Stomach smooth muscle (tissue), 2 donors: Measurements from ENCODE around the gene SREK1.
"Not testable (repeated sequence)": the region's sequence is repeated elsewhere in the genome, so short reads cannot be mapped to it uniquely, and the experiment has no call there.

ENCODE experiments used
- H3K27ac ChIP-seq: one replicate; pipeline ENCODE4 v1.7.0; 2013; ENCODE audit warnings: mild to moderate bottlenecking, low read length, inconsistent platforms
- H3K27me3 ChIP-seq, 2 donors: one replicate each; pipeline ENCODE4 v1.7.0; 2013; ENCODE audit warnings: low read length in 2 of 2; ENCODE audit not compliant: insufficient read depth in 2 of 2, control insufficient read depth in 1 of 2
- H3K36me3 ChIP-seq, 2 donors: one replicate each; pipeline ENCODE4 v1.7.0; 2013; ENCODE audit warnings: low read length in 2 of 2; ENCODE audit not compliant: control insufficient read depth in 2 of 2, insufficient read depth in 2 of 2
- H3K4me1 ChIP-seq: one replicate; pipeline ENCODE4 v1.7.0; 2013; ENCODE audit warnings: low read length; ENCODE audit not compliant: control insufficient read depth, insufficient read depth
- H3K4me3 ChIP-seq, 2 donors: one replicate each; pipeline ENCODE4 v1.7.0; 2013; ENCODE audit warnings: low read length in 2 of 2
- H3K9ac ChIP-seq, 2 donors: one replicate each; pipeline ENCODE4 v1.7.0; 2013; ENCODE audit warnings: low read length in 2 of 2, mild to moderate bottlenecking in 1 of 2
- H3K9me3 ChIP-seq, 2 donors: one replicate each; pipeline ENCODE4 v1.7.0; 2013; ENCODE audit warnings: low read length in 2 of 2; ENCODE audit not compliant: control insufficient read depth in 2 of 2
- donor health status: healthy.
- donor health status: Pancreatic carcinoma.

The SREK1 gene

DNA sequence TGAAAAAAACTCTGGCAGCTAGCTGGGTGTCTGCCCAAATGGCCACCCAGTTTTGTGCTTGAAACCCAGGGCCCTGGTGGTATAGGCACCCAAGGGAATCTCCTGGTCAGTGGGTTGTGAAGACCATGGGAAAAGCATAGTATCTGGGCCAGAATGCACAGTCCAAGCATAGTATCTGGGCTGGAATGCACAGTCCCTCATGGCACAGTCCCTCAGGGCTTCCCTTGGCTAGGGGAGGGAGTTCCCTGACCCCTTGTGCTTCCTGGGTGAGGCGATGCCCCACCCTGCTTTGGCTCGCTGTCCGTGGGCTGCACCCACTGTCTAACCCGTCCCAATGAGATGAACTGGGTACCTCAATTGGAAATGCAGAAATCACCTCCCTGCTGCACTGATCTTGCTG lies 78.8 kb downstream of the SREK1 start:
- H3K9ac ChIP-seq, H3K36me3 ChIP-seq, H3K27me3 ChIP-seq, H3K27ac ChIP-seq, H3K9me3 ChIP-seq, H3K4me3 ChIP-seq, H3K4me1 ChIP-seq: not testable (repeated sequence)

DNA sequence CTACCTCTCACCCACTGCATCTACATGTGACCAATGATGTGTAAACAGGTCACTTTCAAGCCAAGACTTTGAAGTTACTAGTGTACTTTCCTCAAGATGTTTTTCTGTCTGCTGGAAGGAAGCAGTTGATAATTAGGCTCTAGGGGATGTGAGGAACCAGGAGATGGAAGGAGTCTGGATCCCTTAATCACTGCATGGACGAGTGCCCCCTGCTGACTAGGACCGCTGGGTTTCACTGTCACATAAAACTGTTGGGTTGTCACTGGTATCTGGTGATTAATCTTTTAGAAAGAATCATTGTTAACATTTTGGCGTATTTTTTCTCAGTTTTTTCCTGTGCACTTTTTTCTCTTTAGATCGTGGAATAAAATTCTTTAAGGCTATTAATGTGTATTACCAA lies 79.5 kb downstream of the SREK1 start:
- Histone ChIP-seq H3K9me3 (peaks cover 0 to 4% of the 10 kb centered on the region in 2 donors), H3K27ac (no peak overlapping the region), H3K9ac (no peak overlapping the region), H3K27me3 (no peaks in the 10 kb centered on the region), H3K4me1 (no peaks in the 10 kb centered on the region), H3K4me3 (no peak overlapping the region), H3K36me3 (no peaks in the 10 kb centered on the region)

DNA sequence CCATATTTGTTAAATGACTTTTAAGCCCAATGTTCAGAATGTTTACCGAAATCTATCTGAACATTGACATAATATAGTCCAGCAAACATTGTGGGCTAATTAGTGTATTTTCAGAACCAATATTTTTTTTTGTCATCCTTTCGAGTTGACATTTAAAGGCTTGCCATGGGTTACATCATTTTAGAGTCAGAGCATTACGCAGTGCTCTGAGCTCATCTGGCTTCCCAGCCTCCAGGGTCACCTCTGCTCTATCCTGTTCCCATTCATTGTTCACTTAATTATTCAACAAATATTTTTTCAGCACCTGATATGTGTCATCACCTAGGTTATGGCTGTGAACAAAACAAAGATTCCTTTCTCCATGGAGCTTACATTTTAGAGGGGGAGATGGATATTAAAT lies 80.2 kb downstream of the SREK1 start:
- Histone ChIP-seq H3K9ac (no peak overlapping the region), H3K9me3 (peaks cover 0 to 4% of the 10 kb centered on the region in 2 donors), H3K4me3 (no peak overlapping the region)

DNA sequence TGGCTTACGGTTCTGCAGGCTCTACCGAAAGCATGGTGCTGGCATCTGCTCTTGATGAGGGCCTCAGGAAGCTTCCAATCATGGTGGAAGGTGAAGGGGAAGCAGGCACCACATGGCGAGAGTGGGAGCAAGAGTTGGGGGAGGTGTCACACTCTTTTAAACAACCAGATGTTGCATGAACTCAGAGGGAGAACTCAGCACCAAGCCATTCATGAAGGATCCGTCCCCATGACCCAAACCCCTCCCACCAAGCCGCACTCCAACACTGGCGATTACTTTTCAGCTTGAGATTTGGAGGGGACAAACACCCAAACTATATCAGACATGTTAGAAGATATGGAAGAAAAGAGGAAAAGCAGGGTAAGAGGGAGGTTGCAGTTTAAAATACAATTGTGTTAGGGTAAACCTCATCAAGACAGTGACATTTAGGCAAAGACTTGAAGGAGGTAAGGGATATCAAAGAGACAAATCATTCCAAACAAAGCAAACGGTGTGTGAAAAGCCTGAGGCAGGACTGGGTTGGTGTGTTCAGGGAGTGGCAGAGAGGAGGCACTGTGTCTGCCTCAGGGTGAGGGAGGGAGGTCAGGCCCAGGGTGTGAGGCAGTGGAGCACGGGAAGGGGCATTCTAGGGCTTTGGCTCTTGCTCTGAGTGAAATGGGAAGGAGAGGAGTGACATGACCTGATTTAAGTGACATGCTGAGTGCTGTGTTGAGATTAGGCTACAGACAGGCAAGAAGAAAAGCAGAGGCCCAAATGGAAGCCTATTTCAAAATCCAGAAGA lies 80.9 kb downstream of the SREK1 start:
- H3K9ac ChIP-seq = no peak overlapping the region
- H3K36me3 ChIP-seq = no peaks in the 10 kb centered on the region
- H3K9me3 ChIP-seq = peaks cover 0 to 4% of the 10 kb centered on the region in 2 donors
- H3K4me3 ChIP-seq = no peak overlapping the region
- H3K27ac ChIP-seq = no peak overlapping the region
- H3K4me1 ChIP-seq = no peaks in the 10 kb centered on the region
- no peaks in the 10 kb centered on the region for H3K27me3 ChIP-seq

More for the DNA sequence above, 80.2 kb downstream of the SREK1 start:
- Histone ChIP-seq H3K36me3 (no peaks in the 10 kb centered on the region), H3K27me3 (no peaks in the 10 kb centered on the region), H3K4me1 (no peaks in the 10 kb centered on the region), H3K27ac (no peak overlapping the region)

DNA sequence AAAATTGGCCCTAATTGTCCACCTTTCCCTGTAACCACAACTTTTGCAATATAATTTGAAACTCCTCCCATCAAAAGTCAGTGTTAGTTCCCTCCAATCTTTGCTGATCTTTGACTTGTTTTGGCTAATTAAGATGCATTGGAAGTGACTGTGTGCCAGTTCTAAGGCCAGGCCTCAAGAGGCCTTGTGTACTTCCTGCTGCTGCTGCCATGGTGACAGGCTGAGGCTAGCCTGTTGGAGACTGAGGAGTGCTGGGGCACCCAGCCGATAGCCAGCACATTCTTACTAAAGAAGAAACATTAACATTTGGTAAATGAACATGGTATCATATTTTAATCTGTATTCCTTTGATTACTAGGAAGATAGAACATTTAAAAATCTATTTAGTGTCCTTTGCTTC lies 86.5 kb downstream of the SREK1 start:
- no peak overlapping the region for H3K27ac ChIP-seq
- no peaks in the 10 kb centered on the region for H3K27me3 ChIP-seq
- H3K9ac ChIP-seq = no peak overlapping the region
- no peak overlapping the region for H3K4me3 ChIP-seq
- peaks cover 0 to 4% of the 10 kb centered on the region in 2 donors for H3K9me3 ChIP-seq
- H3K36me3 ChIP-seq = no peaks in the 10 kb centered on the region
- H3K4me1 ChIP-seq = no peaks in the 10 kb centered on the region

DNA sequence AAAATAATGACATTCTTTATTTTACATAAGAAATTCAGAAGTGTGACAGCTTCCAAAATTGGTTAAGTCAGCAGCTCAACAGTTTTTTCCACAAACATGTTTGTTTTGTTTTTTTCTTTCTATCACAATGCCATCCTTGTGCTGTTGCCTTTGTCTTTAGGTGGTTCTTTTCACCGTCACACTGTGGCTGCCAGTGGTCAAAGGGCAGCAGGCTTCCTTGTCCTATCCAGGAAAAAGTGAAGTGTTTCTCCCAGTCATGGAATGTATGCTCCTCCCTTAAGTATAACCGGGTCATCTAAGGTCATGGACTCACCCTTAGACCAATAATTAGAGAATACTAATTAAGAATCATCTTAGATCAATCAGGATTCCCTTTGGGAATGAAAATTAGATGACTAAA lies 87.4 kb downstream of the SREK1 start:
- H3K36me3 ChIP-seq = no peaks in the 10 kb centered on the region
- no peaks in the 10 kb centered on the region for H3K4me1 ChIP-seq
- H3K4me3 ChIP-seq = no peak overlapping the region
- no peaks in the 10 kb centered on the region for H3K27me3 ChIP-seq
- H3K9me3 ChIP-seq = no peaks in the 10 kb centered on the region
- no peak overlapping the region for H3K27ac ChIP-seq
- no peak overlapping the region for H3K9ac ChIP-seq

DNA sequence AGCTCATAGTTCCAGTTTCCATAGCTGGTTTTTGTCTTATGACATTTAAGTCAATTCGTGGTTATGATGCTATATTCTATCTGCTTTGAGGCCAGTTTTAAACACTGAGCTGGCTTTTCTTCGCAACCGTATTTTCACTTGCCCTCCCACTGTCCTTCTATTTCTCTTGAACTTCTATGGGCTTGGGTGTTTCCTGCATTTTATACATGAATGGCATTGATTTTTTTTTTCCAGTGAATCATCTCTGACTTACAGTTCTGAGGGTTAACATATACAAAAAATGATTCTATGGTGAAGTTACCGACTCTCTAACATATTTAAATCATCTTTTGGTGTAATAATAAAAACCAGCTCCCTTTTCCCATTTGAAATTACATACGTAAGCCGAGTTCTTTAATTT lies 88.2 kb downstream of the SREK1 start:
- H3K9me3 ChIP-seq = no peaks in the 10 kb centered on the region
- no peaks in the 10 kb centered on the region for H3K36me3 ChIP-seq
- no peaks in the 10 kb centered on the region for H3K27me3 ChIP-seq

DNA sequence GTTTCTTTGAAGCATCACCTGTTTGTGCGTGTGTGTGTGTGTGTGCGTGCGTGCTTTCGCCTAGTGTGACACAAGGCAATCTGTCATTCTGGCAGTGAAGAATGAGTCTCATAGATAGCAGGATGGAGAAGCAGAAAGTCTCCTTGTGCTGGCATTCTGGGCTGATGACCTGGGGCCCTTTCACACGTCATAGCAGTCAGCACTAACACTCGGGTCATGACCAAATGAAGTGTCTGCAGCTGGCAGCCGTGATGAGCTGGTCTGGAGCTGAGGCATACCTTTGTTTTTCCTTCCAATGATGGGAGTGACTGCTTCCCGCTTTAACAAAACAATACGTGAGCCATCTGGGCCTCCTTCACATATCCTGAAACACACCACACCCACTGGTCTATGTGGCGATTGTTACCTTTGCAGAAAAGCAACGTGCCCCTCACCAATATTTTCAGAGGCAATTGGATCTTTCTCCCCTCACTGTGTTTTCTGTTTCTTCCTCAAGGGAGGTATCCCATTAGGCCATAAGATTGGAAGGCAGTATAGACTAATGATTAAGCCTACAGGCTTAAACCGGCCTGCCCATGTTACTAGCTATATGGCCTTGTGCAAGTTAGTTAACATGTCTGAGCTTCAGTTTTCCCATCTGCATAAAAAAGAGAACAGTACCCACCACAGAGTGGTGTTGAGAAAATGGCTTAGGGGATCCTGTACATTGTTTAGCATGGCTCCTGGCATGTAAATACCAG lies 88.8 kb downstream of the SREK1 start:
- H3K9me3 ChIP-seq = no peaks in the 10 kb centered on the region
- H3K36me3 ChIP-seq = no peaks in the 10 kb centered on the region
- H3K27me3 ChIP-seq = no peaks in the 10 kb centered on the region
- no peak overlapping the region for H3K4me3 ChIP-seq
- H3K9ac ChIP-seq = no peak overlapping the region
- H3K4me1 ChIP-seq = no peaks in the 10 kb centered on the region
- H3K27ac ChIP-seq = no peak overlapping the region

More for the DNA sequence above, 88.2 kb downstream of the SREK1 start:
- Histone ChIP-seq H3K9ac (no peak overlapping the region), H3K4me1 (no peaks in the 10 kb centered on the region), H3K4me3 (no peak overlapping the region), H3K27ac (no peak overlapping the region)
